ENCODE results near the gene AIG1.

GRCh38 chr6:143109196-143109595, 48.5 kb downstream of the AIG1 start:
- TF ChIP-seq CTCF (IDR thresholded peaks at IDR 0.05) (no peak), POLR2A (IDR thresholded peaks at IDR 0.05) (no peak)

Measured in body of pancreas (tissue), 4 donors.